ENCODE measurements around the gene ZNFX1.

The ZNFX1 gene

GRCh38 chr20:49278036-49278817 is at the start of gene ZNFX1 (continued):
- TF ChIP-seq ZNF518A (tag by site-specific recombination; conservative IDR thresholded peaks at IDR 0.05; ENCODE audit: low read depth) (0 out of 2 replicates have a peak, but pooled peaks have one; percentile 16), ZNF76 (tag by site-specific recombination; IDR thresholded peaks at IDR 0.05; ENCODE audit: borderline replicate concordance, low read depth) (peak; percentile 94), SETDB1 (IDR thresholded peaks at IDR 0.05; ENCODE audit: insufficient read length, low read length) (no peak), ZNF692 (tag by site-specific recombination; IDR thresholded peaks at IDR 0.05) (peak; percentile 72), ZSCAN18 (tag by site-specific recombination; IDR thresholded peaks at IDR 0.05) (peak; percentile 42; the same call in 1 of the 2 replicates), ZBTB1 (tag by site-specific recombination; IDR thresholded peaks at IDR 0.05) (peak; percentile 79), ZNF133 (tag by site-specific recombination; IDR thresholded peaks at IDR 0.05) (peak; percentile 39; the same call in 1 of the 2 replicates), ZNF398 (tag by site-specific recombination; IDR thresholded peaks at IDR 0.05) (peak; percentile 81), REST (tag by site-specific recombination; IDR thresholded peaks at IDR 0.05) (0 out of 2 replicates have a peak, but pooled peaks have one; percentile 49), ZNF169 (tag by site-specific recombination; IDR thresholded peaks at IDR 0.05) (0 out of 2 replicates have a peak, but pooled peaks have one; percentile 70), ZNF2 (tag by site-specific recombination; IDR thresholded peaks at IDR 0.05) (peak; percentile 96), ZNF23 (tag by site-specific recombination; IDR thresholded peaks at IDR 0.05; ENCODE audit: borderline replicate concordance) (no peak), KLF10 (tag by site-specific recombination; IDR thresholded peaks at IDR 0.05) (peak; percentile 96), ZNF558 (tag by site-specific recombination; IDR thresholded peaks at IDR 0.05) (0 out of 2 replicates have a peak, but pooled peaks have one; percentile 64), ZNF24 (tag by site-specific recombination; IDR thresholded peaks at IDR 0.05) (peak; percentile 96), ZNF610 (tag by site-specific recombination; IDR thresholded peaks at IDR 0.05; ENCODE audit: borderline replicate concordance) (peak; percentile 51; the same call in 1 of the 2 replicates), ZNF585B (tag by site-specific recombination; IDR thresholded peaks at IDR 0.05) (no peak), SCRT1 (tag by site-specific recombination; IDR thresholded peaks at IDR 0.05; ENCODE audit: borderline replicate concordance) (0 out of 2 replicates have a peak, but pooled peaks have one; percentile 8), ZFP37 (tag by site-specific recombination; IDR thresholded peaks at IDR 0.05) (peak; percentile 99), ZNF335 (tag by site-specific recombination; conservative IDR thresholded peaks at IDR 0.05) (peak; percentile 70; the same call in 1 of the 2 replicates), ZEB2 (tag by site-specific recombination; IDR thresholded peaks at IDR 0.05) (peak; percentile 5; the same call in 1 of the 2 replicates), ZNF280C (tag by site-specific recombination; IDR thresholded peaks at IDR 0.05) (no peak)

All from HEK293 (cell line).